ENCODE results near the gene P2RY6. TPM values are rescaled to one million over a fixed set of nuclear protein-coding genes. Genes with fewer than 3 reads are reported as not detected.

The P2RY6 gene
- total RNA-seq, 4 donors from 2014 or later: 0.78 to 2.8 (median 1.1) TPM; not detected in 1

GRCh38 chr11:73263640-73264039 lies 8.5 kb upstream of the P2RY6 start:
- in situ Hi-C loops (cut with MboI; ENCODE audit: low sequenced_read_pairs in 4 of 4): no loop called here
- Histone ChIP-seq H3K4me3 (no peak overlapping the region), H3K4me1 (peaks cover 17 to 28% of the 10 kb centered on the region in 2 donors), H3K27ac (peak overlapping the region in 2 of 4 donors; percentile 6 to 51), H3K27me3 (peaks cover 0 to 2% (median 0%) of the 10 kb centered on the region in 3 donors), H3K9me3 (no peaks in the 10 kb centered on the region), H3K36me3 (no peaks in the 10 kb centered on the region)
- ATAC-seq: no peak
- DNase-seq: peak in 1 of 2 donors; percentile 8
- intact Hi-C loops (cut with DNase I; ENCODE audit: low total_unique reads): loop anchor here (2.0 kb wide), 1 partner anchor 25 kb away; no protein-coding TSS in a partner anchor
- TF ChIP-seq POLR2A (IDR thresholded peaks at IDR 0.05) (no peak), CTCF (IDR thresholded peaks at IDR 0.05 in 4 of 5, conservative IDR thresholded peaks at IDR 0.05 in 1 of 5) (no peak)

GRCh38 chr11:73265278-73265810 lies 6.8 kb upstream of the P2RY6 start:
- Histone ChIP-seq H3K36me3 (no peaks in the 10 kb centered on the region), H3K4me1 (peaks cover 17 to 28% of the 10 kb centered on the region in 2 donors), H3K27me3 (peaks cover 0 to 2% (median 0%) of the 10 kb centered on the region in 3 donors), H3K9me3 (no peaks in the 10 kb centered on the region), H3K4me3 (no peak overlapping the region), H3K27ac (no peak overlapping the region)
- TF ChIP-seq CTCF (IDR thresholded peaks at IDR 0.05 in 4 of 5, conservative IDR thresholded peaks at IDR 0.05 in 1 of 5) (no peak), POLR2A (IDR thresholded peaks at IDR 0.05) (no peak)
- DNase-seq (peak in 1 of 2 donors; percentile 7), ATAC-seq (no peak)
- in situ Hi-C loops (cut with MboI; ENCODE audit: low sequenced_read_pairs in 4 of 4) (no loop called here), intact Hi-C loops (cut with DNase I; ENCODE audit: low total_unique reads) (no loop called here)

- DNase-seq (peak in 1 of 2 donors; percentile 18), ATAC-seq (peak; percentile 51 to 60)
- H3K36me3 ChIP-seq: no peaks in the 10 kb centered on the region
- H3K4me3 ChIP-seq: no peak overlapping the region
- in situ Hi-C loops (cut with MboI; ENCODE audit: low sequenced_read_pairs in 4 of 4) (no loop called here), intact Hi-C loops (cut with DNase I; ENCODE audit: low total_unique reads) (no loop called here)
- no peaks in the 10 kb centered on the region for H3K9me3 ChIP-seq
- TF ChIP-seq CTCF (IDR thresholded peaks at IDR 0.05 in 4 of 5, conservative IDR thresholded peaks at IDR 0.05 in 1 of 5) (no peak), POLR2A (IDR thresholded peaks at IDR 0.05) (no peak)
- peaks cover 0 to 2% (median 0%) of the 10 kb centered on the region in 3 donors for H3K27me3 ChIP-seq
- H3K4me1 ChIP-seq: peaks cover 17 to 28% of the 10 kb centered on the region in 2 donors
- H3K27ac ChIP-seq: peak overlapping the region in 1 of 4 donors; percentile 6
These were observed 6.1 kb upstream of the P2RY6 start for GRCh38 chr11:73265853-73266645.

GRCh38 chr11:73266646-73267020 lies 5.5 kb upstream of the P2RY6 start:
- peak overlapping the region in 1 of 4 donors; percentile 6 for H3K27ac ChIP-seq
- no peaks in the 10 kb centered on the region for H3K9me3 ChIP-seq
- ATAC-seq: no peak
- no peak overlapping the region for H3K4me3 ChIP-seq
- in situ Hi-C loops (cut with MboI; ENCODE audit: low sequenced_read_pairs in 4 of 4): no loop called here
- DNase-seq: peak in 1 of 2 donors; percentile 9
- H3K36me3 ChIP-seq: no peaks in the 10 kb centered on the region
- peaks cover 17 to 28% of the 10 kb centered on the region in 2 donors for H3K4me1 ChIP-seq
- TF ChIP-seq POLR2A (IDR thresholded peaks at IDR 0.05) (no peak), CTCF (IDR thresholded peaks at IDR 0.05 in 4 of 5, conservative IDR thresholded peaks at IDR 0.05 in 1 of 5) (no peak)
- intact Hi-C loops (cut with DNase I; ENCODE audit: low total_unique reads): no loop called here
- H3K27me3 ChIP-seq: peaks cover 0 to 2% (median 0%) of the 10 kb centered on the region in 3 donors
